Smooth muscle cell (in vitro differentiated cells): Measurements from ENCODE around the gene SH3TC2. TPM values are rescaled to one million over a fixed set of nuclear protein-coding genes. Genes with fewer than 3 reads are reported as not detected.
A peak's percentile ranks its signal among the peaks of the same experiment; 100 is the strongest.

Experiments used
- DNase-seq: peaks from one replicate; lab custom pipeline; 2025; ENCODE audit not compliant: unreplicated experiment; lab: John Stamatoyannopoulos, UW
- H2AFZ ChIP-seq: fragments of 200-600 bp; sonication (generic); 2 replicates; pipeline ENCODE4 v1.6.0; 2016; ENCODE audit warnings: antibody characterized with exemption, low read depth, mild to moderate bottlenecking
- H3F3A ChIP-seq: fragments of 200-600 bp; sonication (generic); 2 replicates; pipeline ENCODE4 v1.6.0; 2017; ENCODE audit warnings: antibody characterized with exemption, low read depth
- H3K27ac ChIP-seq: fragments of 200-600 bp; sonication (generic); 2 replicates; pipeline ENCODE4 v1.5.1; 2016; ENCODE audit warnings: low read depth, mild to moderate bottlenecking
- H3K27me3 ChIP-seq: fragments of 200-600 bp; sonication (generic); 2 replicates; pipeline ENCODE4 v1.6.1; 2016; ENCODE audit warnings: low read depth, mild to moderate bottlenecking
- H3K36me3 ChIP-seq: fragments of 200-600 bp; sonication (generic); 2 replicates; pipeline ENCODE4 v1.5.1; 2016; ENCODE audit warnings: low read depth
- H3K4me1 ChIP-seq: fragments of 200-600 bp; sonication (generic); 2 replicates; pipeline ENCODE4 v1.5.1; 2016; ENCODE audit warnings: low read depth
- H3K4me2 ChIP-seq: fragments of 200-600 bp; sonication (generic); 2 replicates; pipeline ENCODE4 v1.6.0; 2016; ENCODE audit warnings: mild to moderate bottlenecking
- H3K4me3 ChIP-seq: fragments of 200-600 bp; sonication (generic); 2 replicates; pipeline ENCODE4 v1.5.1; 2016; ENCODE audit warnings: mild to moderate bottlenecking
- H3K79me2 ChIP-seq: fragments of 200-600 bp; sonication (generic); 2 replicates; pipeline ENCODE4 v1.6.0; 2016; ENCODE audit warnings: low read depth, mild to moderate bottlenecking
- H3K9ac ChIP-seq: fragments of 200-600 bp; sonication (generic); 2 replicates; pipeline ENCODE4 v1.6.0; 2016; ENCODE audit warnings: low read depth
- H3K9me3 ChIP-seq: fragments of 200-600 bp; sonication (generic); replicated peaks from 2 replicates; pipeline ENCODE4 v1.5.1; 2016; ENCODE audit warnings: low read depth
- H4K20me1 ChIP-seq: fragments of 200-600 bp; sonication (generic); 2 replicates; pipeline ENCODE4 v1.6.0; 2016; ENCODE audit warnings: low read depth
- CTCF ChIP-seq: fragments of 200-600 bp; sonication (generic); IDR thresholded peaks from 2 replicates; pipeline ENCODE4 v1.5.1; 2017; ENCODE audit warnings: borderline replicate concordance, mild to moderate bottlenecking, antibody characterized with exemption; ENCODE audit not compliant: insufficient read depth, poor library complexity, severe bottlenecking
- WGBS: methylation state at CpG from one replicate; pipeline ENCODE4 v1.1.7; 2016; ENCODE audit warnings: low lambda C conversion rate; 5-methylcytosine and 5-hydroxymethylcytosine counted together
- polyA plus RNA-seq: library from polyadenylated mRNA; unstranded; fragments of >200 nt; fragmentation: Nextera tagmentation; extraction: Ambion mirVana; gene quantifications from 2 replicates; pipeline ENCODE4 v1.2.1, GENCODE V29; 2016
- total RNA-seq: library from RNA; depleted of rRNA; stranded (reverse); fragments of >200 nt; gene quantifications from 2 replicates; pipeline ENCODE4 v1.2.3, GENCODE V29; 2014

Gene SH3TC2
- total and polyA plus RNA-seq, 2 experiments from 2014 or later = 0.31 to 0.46 TPM

GRCh38 chr5:148986636-148987035, 76.2 kb downstream of the SH3TC2 start:
- Histone ChIP-seq H3K27ac (peak overlapping the region; percentile 62), H3K9ac (peak overlapping the region; percentile 15)

GRCh38 chr5:148984345-148984744, 78.5 kb downstream of the SH3TC2 start:
- no peak overlapping the region for H3K27ac ChIP-seq
- H3K27me3 ChIP-seq = peaks cover 13% of the 10 kb centered on the region
- H3K79me2 ChIP-seq = no peaks in the 10 kb centered on the region
- DNase-seq = no peak
- no peaks in the 10 kb centered on the region for H3K36me3 ChIP-seq
- H3K4me3 ChIP-seq = no peak overlapping the region
- peaks cover 5% of the 10 kb centered on the region for H3F3A ChIP-seq
- H3K4me1 ChIP-seq = no peaks in the 10 kb centered on the region
- H4K20me1 ChIP-seq = no peaks in the 10 kb centered on the region
- no peak overlapping the region for H3K4me2 ChIP-seq
- H3K9ac ChIP-seq = no peak overlapping the region
- no peaks in the 10 kb centered on the region for H3K9me3 ChIP-seq
- H2AFZ ChIP-seq = no peak overlapping the region
- 31% methylated on average over 1 of the region's 1 CpG for WGBS
- no peak for TF ChIP-seq CTCF

More at GRCh38 chr5:148986636-148987035, 76.2 kb downstream of the SH3TC2 start:
- TF ChIP-seq CTCF = no peak
- no peak for DNase-seq
- no peaks in the 10 kb centered on the region for H3K79me2 ChIP-seq
- H3K9me3 ChIP-seq = no peaks in the 10 kb centered on the region
- H3K36me3 ChIP-seq = no peaks in the 10 kb centered on the region
- H3K4me2 ChIP-seq = no peak overlapping the region
- peaks cover 5% of the 10 kb centered on the region for H3F3A ChIP-seq
- H3K27me3 ChIP-seq = peaks cover 3% of the 10 kb centered on the region
- WGBS = 20% methylated on average over 2 of the region's 2 CpGs
- H2AFZ ChIP-seq = no peak overlapping the region
- H3K4me3 ChIP-seq = no peak overlapping the region
- H4K20me1 ChIP-seq = no peaks in the 10 kb centered on the region
- no peaks in the 10 kb centered on the region for H3K4me1 ChIP-seq

GRCh38 chr5:148981353-148981752, 81.5 kb downstream of the SH3TC2 start:
- Histone ChIP-seq H3K27me3 (peaks cover 25% of the 10 kb centered on the region), H4K20me1 (no peaks in the 10 kb centered on the region), H3K79me2 (no peaks in the 10 kb centered on the region), H3F3A (no peaks in the 10 kb centered on the region), H3K9ac (no peak overlapping the region), H3K27ac (no peak overlapping the region), H3K36me3 (no peaks in the 10 kb centered on the region), H3K9me3 (no peaks in the 10 kb centered on the region), H3K4me1 (peaks cover 5% of the 10 kb centered on the region), H3K4me3 (no peak overlapping the region), H3K4me2 (no peak overlapping the region), H2AFZ (no peak overlapping the region)
- WGBS = 6% methylated on average over 6 of the region's 6 CpGs
- DNase-seq = no peak
- TF ChIP-seq CTCF = no peak

GRCh38 chr5:148980731-148981130, 82.1 kb downstream of the SH3TC2 start:
- no peaks in the 10 kb centered on the region for H3K36me3 ChIP-seq
- H3K27me3 ChIP-seq = peaks cover 25% of the 10 kb centered on the region
- H2AFZ ChIP-seq = no peak overlapping the region
- no peak overlapping the region for H3K4me2 ChIP-seq
- no peak for TF ChIP-seq CTCF
- H3K4me3 ChIP-seq = no peak overlapping the region
- H3K79me2 ChIP-seq = no peaks in the 10 kb centered on the region
- H3K4me1 ChIP-seq = peaks cover 5% of the 10 kb centered on the region
- no peak overlapping the region for H3K27ac ChIP-seq
- H4K20me1 ChIP-seq = no peaks in the 10 kb centered on the region
- H3K9me3 ChIP-seq = no peaks in the 10 kb centered on the region
- no peak for DNase-seq
- no peak overlapping the region for H3K9ac ChIP-seq
- WGBS = 97% methylated on average over 3 of the region's 3 CpGs
- H3F3A ChIP-seq = no peaks in the 10 kb centered on the region
